GM21528 (cell line): ENCODE measurements around the gene WDR26.
A peak's percentile ranks its signal among the peaks of the same experiment; 100 is the strongest.
"Not testable (repeated sequence)": the region's sequence is repeated elsewhere in the genome, so short reads cannot be mapped to it uniquely, and the experiment has no call there.

Source experiments
- ATAC-seq: cut with Tn5 transposase; IDR thresholded peaks from one replicate; pipeline ENCODE4 v1.9.1; 2021; ENCODE audit warnings: mild to moderate bottlenecking, moderate library complexity; ENCODE audit not compliant: unreplicated experiment, low FRiP score

Gene WDR26

DNA sequence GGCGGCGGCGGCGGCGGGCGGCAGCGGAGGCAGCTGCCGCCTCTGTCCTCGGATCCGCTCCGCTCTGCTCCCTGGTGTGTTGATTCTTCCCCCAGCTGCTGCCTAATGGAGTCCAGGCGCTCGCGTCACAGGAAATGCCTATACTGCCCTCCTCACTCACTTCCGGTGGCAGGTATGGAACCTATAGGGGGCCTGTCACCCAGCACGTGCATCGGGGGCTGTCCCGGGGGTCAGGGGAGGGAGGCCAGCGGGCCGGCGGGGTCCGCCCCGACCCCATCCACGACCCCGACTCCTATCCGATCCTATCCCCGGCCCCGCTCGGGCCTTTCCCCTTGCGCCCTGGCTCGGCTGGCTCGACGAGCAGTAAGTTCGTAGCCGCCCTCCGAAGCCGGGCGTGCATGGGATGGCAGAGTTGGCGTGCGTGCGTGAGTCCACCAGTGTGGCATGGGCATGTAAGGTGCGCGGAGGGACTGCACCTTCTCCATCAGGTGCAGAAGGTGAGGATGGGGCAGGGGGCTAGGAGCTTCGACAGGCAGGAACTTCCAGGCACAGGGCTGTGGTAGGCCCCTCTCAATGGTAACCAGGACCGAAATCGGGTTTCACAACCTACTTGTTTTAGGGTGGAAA lies at the start of gene WDR26:
Gene WDR26 (minus strand): TSS at position 107 of the 627 bp plus-strand sequence.
- peak; percentile 89 for ATAC-seq

DNA sequence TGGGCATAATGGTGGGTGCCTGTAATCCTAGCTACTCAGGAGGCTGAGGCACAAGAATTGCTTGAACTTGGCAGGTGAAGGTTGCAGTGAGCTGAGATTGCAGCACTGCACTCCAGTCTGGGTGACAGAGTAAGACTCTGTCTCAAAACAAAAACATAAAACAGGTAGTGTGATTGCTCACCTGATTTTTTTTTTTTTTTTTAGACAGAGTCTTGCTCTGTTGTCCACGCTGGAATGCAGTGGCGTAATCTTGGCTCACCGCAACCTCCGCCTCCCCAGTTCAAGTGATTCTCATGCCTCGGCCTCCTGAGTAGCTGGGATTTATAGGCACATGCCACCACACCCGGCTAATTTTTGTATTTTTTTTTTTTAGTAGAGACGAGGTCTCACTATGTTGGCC lies 48.6 kb upstream of the WDR26 start:
- not testable (repeated sequence) for ATAC-seq

DNA sequence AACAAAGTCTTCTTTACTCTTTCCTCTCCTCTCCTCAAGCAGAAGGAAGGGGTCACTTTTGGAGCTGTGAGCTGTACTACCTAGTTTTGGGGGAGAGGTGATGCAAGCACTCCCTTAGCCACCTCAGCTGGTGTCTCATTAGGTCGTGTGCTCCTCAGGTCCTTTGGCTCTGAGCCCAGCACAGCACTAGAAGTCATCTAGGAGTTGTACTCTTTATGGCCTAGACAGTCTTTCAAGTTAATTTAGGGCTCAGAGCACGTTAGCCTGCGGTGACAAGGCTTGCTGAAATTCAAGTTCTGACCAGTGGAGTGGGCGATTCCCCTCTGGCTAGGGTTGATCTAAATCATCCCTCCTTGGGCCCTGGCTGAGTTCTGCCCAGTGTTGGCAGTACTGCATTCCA lies 48.0 kb upstream of the WDR26 start:
- ATAC-seq, result no peak

DNA sequence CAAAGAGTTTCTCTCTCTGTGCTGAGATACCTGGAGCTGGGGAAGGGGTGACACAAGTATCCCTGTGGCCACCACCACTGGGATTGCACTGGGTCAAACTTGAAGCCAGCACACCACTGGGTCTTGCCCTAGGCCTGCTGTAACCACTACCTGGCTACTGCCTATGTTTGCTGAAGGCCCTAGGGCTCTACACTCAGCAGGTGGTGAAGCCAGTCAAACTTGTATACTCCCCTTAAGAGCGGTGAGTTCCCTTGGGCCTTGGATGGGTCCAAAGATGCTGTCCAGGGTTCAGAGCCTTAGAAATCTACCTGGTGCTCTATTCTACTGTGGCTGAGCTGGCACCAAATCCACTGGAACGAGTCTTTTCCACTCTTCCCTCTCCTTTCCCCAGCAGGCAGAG lies 47.0 kb upstream of the WDR26 start:
- no peak for ATAC-seq

DNA sequence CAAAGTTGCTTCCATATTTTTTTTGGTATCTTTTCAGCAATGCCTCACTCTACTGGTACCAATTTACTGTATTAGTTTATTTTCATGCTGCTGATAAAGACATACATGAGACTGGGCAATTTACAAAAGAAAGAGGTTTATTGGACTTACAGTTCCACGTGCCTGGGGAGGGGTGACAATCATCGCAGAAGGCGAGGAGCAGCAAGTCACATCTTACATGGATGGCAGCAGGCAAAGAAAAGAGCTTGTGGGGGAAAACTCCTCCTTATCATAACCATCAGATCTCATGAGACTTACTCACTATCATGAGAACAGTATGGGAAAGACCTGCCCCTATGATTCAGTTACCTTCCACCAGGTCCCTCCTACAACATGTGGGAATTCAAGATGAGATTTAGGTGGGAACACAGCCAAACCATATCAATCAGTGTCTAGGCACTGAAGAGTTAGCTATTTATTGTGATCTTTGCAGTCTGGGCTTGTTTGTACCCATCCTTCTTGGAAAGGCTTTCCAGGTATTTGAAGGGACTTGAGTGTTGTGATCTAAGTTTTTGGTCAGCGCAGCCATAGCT lies 46.4 kb upstream of the WDR26 start:
- not testable (repeated sequence) for ATAC-seq

DNA sequence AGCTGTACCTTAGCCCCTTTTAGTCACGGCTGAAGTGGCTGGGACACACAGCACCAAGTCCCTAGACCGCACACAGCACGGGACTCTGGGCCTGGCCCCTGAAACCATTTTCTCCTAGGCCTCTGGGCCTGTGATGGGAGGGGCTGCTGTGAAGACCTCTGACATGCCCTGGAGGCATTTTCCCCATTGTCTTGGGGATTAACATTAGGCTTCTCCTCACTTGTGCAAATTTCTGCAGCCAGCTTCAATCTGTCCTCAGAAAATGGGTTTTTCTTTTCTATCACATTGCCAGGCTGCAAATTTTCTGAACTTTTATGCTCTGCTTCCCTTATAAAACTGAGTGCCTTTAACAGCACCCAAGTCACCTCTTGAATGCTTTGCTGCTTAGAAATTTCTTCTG lies 45.6 kb upstream of the WDR26 start:
- ATAC-seq, result not testable (repeated sequence)

DNA sequence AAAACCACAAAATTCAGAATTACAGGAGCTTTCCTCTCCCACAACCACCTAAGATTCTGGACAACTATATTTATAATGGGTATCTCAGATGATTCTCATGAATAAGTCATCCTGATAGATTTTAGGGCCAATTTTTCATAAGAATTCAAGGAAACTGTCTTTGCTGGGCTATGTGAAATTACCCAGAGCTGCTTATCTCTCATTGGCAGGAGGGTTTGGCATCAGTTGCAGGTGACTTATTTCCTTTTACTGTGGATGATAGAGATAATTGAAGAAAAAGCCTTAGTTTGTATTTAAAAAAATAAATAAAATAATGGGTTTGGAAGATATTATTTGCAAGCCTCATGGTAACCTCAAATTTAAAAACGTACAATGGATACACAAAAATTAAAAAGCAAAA lies 38.2 kb upstream of the WDR26 start:
- ATAC-seq, result no peak

DNA sequence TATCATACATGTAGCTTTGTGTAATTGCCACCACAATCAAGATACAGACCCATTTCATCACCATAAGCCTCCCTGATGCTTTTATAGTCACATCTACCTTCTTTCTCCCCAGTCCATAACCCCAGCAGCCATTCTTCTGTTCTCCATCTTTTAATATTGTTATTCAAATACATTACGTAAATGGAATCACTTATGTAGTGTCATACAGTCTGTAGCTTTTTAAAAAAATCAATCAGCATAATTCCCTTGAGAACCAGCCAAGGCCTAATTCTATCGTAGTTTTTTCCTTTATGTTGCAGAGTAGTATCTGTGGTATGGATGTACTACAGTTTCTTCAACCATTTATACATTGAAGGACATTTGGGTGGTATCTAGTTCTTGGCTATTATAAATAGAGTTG lies 31.6 kb upstream of the WDR26 start:
- no peak for ATAC-seq

DNA sequence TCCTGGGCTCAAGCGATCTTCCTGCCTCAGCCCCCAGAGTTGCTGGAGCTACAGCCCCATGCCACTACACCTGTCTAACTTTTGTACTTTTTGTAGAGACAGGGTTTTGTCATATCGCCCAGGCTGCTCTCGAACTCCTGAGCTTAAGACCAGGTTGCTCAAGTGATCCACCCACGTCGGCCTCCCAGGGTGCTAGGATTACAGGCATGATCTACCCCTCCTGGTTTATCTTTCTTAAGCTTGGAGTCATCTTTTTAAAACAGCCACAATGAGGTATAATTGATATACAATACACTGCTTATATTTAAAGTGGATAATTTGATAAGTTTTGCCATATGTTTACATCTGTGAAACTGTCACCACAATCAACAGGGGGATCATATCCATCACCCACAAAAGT lies 25.4 kb upstream of the WDR26 start:
- no peak for ATAC-seq

DNA sequence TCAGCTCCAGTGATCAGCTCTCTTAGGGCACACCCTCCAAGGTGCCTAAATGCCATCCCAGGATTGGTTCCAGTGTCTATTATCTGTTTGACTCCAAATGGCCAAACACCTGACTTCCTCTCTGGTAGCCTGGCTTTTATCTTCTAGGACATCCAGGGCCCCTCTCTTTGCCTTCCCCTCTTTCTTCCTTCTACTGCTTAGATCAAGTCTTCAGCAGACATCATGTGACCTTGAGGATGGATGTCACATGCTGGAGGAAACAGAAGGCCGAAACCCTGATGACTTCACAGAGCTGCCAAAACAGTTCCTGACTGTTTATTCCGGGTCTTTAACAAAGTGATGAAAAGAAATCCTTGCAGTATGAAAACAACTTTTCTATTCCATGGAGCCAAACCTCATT lies 24.4 kb upstream of the WDR26 start:
- no peak for ATAC-seq

DNA sequence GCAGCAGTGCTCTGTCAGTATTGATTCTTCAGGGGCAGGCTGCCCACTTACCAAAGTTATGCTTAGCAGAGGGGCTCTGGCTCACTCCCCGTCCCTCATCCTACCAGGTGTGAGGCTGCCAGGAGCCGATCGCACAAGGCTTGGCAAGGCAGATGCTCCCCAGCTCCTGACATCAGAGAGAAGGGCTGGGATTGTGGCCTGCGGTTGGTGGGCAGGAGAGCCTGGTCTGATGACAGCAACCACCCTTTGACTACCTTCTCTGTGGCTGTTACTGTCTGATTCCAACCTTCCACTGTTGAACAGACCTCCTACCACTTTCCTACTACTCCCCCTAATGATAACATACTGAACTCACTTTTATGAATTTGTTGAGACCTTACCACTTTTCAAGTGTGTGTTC lies 23.7 kb upstream of the WDR26 start:
- no peak for ATAC-seq

DNA sequence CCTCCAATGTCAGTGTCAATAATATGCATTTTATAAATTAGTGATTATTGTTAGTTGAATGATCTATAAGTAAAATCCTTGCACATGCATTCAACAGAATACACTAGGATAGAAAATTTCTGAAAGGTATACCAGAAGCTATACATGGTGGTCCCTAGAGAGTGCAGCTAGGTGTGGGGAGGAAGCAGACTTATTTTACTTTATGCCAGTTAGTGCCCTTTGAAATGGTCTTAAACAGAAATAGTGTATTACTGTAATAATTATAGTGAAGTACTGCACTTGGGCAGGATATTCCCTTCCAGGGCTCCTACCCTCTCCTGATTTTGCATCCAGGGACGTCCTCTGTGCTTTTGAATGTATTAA lies 23.2 kb upstream of the WDR26 start:
- ATAC-seq, result no peak

DNA sequence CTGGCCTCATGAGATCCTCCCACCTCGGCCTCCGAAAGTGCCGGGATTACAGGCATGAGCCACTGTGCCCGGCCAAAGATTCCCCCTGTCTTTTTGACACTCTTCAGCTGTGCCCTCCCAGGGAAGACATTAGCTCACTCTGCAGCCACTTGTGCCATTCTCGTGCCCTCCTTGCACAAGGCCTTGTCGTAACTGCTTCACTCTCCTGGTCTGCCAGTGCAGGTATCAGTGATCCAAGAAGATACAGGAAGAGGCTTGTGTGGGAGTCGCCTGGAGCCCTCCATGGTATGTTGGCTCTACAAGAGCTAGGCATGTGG lies 22.0 kb upstream of the WDR26 start:
- no peak for ATAC-seq

DNA sequence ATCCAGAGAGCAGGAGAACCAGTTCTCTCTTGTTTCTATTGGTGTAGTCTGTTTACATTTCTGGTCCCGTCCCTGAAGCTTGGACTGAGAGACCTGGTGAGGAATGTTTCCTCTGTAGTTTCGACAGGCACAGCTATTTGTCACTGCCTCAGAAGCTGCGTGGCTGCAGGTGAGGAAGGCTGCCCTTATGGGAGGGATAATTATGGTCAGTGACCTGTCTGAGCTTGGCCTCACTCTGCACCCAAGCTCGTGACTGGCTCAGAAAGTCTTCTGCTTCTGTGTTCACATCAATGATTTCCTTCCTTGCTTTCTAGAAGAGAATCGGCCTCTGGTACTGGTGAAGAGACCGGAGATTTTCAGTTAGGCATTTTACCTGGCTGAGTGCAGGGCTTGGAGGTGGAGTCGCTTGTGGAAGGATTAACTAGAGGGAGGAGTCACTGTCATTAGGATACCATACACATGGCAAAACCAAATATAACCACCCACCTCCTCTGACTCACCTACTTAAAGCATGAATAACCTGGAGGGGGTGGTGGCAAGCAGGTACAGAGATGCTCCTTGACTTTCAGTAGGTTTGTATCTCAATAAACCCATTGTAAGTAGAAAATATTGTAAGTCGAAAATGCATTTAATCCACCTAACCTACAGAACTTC lies 19.9 kb upstream of the WDR26 start:
- ATAC-seq, result no peak

DNA sequence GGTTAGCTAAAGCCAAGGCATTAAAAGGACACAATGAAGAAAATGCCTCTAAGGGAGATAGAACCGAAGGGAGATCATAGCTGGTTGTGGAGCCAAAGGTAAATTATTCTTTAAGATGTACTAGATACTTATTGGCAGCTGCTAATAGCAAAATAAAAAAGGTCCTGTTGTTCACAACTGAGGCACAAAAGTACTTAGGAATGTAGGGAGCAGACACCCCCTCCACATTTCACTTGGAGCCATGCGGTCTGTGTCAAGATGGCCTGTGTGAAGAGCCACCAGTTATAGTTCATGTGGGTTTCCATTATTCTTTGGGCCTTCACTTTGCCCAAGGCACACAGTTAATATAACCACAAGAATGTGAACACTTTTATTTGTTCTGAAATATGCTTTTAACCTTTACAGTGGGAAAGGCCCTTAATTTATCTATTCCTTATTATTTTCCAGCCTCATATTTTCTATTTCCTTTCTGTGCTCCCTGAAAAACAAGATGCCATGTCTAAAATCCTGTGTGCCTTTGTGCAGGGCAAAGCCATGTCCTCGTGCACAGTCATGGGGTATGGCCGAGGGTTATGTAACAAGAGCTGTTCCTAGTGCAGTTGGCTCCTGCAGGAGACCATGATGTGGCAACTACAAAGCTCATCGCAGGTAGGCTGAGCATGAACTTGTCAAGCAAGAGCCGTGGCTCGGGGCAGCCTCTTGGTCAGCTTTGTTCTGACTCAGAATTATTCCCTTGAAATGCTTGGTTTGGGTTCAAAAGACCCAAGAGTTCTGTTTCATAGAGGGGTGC lies 16.2 kb upstream of the WDR26 start:
- no peak for ATAC-seq

DNA sequence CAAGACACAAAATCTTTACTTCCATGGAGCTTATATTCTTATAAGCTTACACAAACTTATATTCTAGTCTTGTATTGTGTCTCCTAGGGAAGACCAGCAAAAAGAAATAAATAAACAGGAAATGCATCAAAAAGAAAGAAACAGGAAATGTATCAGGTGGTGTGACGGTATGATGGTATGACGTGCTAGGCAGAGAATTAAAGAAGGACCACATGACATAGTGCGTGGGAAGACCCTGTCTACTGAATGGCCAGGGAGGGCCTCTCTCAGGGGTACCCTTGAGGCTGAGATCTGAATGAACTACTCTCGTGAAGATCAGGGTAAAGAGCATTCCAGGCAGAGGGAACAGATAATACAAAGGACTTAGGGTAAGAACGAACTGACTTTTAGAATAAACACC lies 15.6 kb upstream of the WDR26 start:
- ATAC-seq, result no peak

DNA sequence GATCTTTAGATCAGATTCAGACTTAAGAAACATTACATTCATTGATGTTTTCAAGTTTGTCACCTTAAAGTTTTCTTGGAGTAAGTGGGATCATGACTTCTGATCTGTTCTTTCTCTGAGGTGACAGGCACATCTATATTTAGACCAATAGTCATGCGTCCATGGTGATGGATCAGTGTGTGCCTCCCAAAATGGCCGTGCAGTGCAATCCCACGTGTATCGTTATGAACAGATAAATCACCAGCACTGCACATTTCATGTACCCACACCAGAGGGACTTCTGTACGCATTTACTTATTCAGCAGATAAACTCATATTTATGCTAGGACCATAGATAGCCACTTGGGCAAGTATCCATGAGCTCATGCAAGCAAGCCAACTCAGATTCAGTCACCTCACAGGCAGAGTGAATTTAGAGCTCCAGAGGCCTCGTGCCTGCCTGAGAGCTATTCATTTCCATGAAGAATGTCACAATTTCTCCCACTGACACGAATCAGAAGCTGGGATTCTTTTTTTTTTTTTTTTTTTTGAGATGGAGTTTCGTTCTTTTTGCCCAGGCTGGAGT lies 13.9 kb upstream of the WDR26 start:
- no peak for ATAC-seq

DNA sequence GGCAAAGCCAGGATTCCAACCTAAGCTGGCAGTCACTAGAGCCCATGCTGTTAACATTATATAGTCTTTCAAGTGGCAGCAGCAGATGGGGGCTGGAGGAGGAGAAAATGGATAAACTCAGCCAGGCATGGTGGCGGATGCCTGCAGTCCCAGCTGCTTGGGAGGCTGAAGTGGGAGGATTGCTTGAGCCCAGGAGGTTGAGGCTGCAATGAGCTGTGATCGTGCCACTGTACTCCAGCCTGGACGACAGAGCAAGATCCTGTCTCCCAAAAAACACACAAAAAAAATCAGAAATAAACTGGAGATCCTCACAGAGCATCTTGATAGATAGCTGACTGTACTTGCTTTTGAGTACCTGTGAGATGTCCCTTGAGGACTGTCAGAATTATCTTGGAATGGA lies 13.4 kb upstream of the WDR26 start:
- no peak for ATAC-seq

DNA sequence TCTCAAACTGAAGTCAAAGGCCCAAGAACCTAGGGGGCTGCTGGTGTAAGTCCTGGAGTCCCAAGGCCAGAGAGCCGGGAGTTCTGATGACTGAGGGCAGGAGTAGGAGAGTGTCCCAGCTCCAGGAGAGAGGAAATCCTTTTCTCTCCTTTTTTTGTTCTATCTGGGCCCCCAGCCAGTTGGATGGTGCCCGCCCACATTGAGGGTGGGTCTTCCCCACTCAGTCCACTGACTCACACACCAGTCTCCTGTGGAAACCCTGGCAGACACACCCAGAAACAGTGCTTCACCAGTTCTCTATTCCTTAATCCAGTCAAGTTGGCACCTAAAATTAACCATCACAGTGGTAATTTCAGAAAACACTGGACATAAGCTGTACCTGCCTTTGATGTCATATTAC lies 12.7 kb upstream of the WDR26 start:
- no peak for ATAC-seq

DNA sequence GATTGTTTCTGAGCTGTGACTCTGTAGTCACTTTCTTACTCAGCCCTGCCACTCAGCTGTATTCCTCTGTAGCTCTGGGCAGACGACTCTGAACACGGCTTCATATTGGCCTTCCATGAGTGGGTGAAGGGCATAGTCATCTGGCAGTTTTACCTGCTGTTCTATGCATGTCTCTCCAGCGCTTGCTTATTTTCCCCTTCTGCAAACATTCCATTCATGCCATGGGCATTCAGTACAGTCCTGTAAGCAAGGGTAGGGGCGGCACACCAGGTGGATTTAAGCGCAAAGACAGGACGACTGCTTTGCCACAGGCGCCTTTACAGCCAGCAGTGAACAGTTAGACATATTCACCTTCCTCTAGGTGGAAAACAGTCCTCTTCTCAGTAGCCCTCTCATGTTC lies 4.4 kb upstream of the WDR26 start:
- no peak for ATAC-seq

DNA sequence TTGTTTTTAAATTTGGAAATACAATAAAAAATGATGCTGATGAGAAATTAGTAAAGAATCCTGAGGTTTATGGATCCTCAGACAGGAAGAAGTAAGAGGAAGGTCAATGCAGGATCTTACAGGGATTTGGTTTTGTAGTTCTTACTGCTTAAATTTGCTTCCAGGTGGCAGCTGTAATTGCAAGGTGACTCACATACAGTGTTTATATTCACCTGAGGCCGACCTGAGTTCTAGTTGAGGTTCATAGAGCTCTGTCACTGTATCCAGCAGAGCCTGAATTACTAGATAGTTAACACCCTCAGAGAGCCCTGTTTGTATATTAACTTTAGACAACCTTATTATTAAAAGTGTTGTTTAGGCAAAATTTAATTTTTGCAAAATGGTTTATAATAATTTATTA lies 1.4 kb upstream of the WDR26 start:
- no peak for ATAC-seq
